OCI-LY3 (cell line): ENCODE data around the gene PSMB9.
"Not testable (repeated sequence)": the region's sequence is repeated elsewhere in the genome, so short reads cannot be mapped to it uniquely, and the experiment has no call there.

Source experiments
- H2AFZ ChIP-seq: fragments of 200-600, 300-600 bp; shearing (Covaris generic); 2 replicates; pipeline ENCODE4 v1.6.0; 2014; ENCODE audit warnings: antibody characterized with exemption, low read depth, low read length
- H3K27ac ChIP-seq: fragments of 200-600, 300-600 bp; sonication (generic); 2 replicates; pipeline ENCODE4 v1.5.1; 2014; ENCODE audit warnings: mild to moderate bottlenecking, low read length, moderate library complexity, mixed read lengths
- H3K27me3 ChIP-seq: fragments of 200-600, 300-600 bp; sonication (generic); 2 replicates; pipeline ENCODE4 v1.6.1; 2014; ENCODE audit warnings: low read depth, low read length, mixed read lengths
- H3K36me3 ChIP-seq: fragments of 200-600, 300-600 bp; sonication (generic); replicated peaks from 2 replicates; pipeline ENCODE3; 2014; ENCODE audit warnings: low read depth, low read length, mixed read lengths
- H3K4me1 ChIP-seq: fragments of 300-600, 200-600 bp; sonication (generic); 2 replicates; pipeline ENCODE4 v1.6.1; 2014; ENCODE audit warnings: low read length, mixed read lengths
- H3K4me2 ChIP-seq: fragments of 200-600, 300-600 bp; sonication (generic); 2 replicates; pipeline ENCODE4 v1.6.1; 2014; ENCODE audit warnings: low read length, mixed read lengths
- H3K4me3 ChIP-seq: fragments of 300-600, 200-600 bp; sonication (generic); 2 replicates; pipeline ENCODE4 v1.5.1; 2014; ENCODE audit warnings: antibody characterized with exemption, mild to moderate bottlenecking, low read length, moderate library complexity
- H3K79me2 ChIP-seq: fragments of 300-600, 200-600 bp; shearing (Covaris generic); 2 replicates; pipeline ENCODE4 v1.6.1; 2014; ENCODE audit warnings: mild to moderate bottlenecking, low read length, mixed read lengths
- H3K9ac ChIP-seq: fragments of 300-600, 200-600 bp; shearing (Covaris generic); 2 replicates; pipeline ENCODE4 v1.6.0; 2014; ENCODE audit warnings: mild to moderate bottlenecking, low read length, moderate library complexity
- H3K9me3 ChIP-seq: fragments of 200-600, 300-600 bp; shearing (Covaris generic); 2 replicates; pipeline ENCODE4 v1.6.1; 2014; ENCODE audit warnings: low read length, mixed read lengths; ENCODE audit not compliant: insufficient read depth
- H4K20me1 ChIP-seq: fragments of 200-600, 300-600 bp; sonication (generic); 2 replicates; pipeline ENCODE4 v1.6.1; 2016; ENCODE audit warnings: low read length, mixed read lengths; ENCODE audit not compliant: insufficient read depth
- CTCF ChIP-seq: fragments of 200-600, 300-600 bp; sonication (generic); IDR thresholded peaks from 2 replicates; pipeline ENCODE4 v1.5.1; 2014; ENCODE audit warnings: antibody characterized with exemption, low read length, low read depth
- EZH2phosphoT487 ChIP-seq: fragments of 200-600 bp; shearing (Covaris generic); IDR thresholded peaks from 2 replicates; pipeline ENCODE4 v1.6.1; 2018; ENCODE audit warnings: antibody characterized with exemption, mixed run types, low read depth

Gene PSMB9

GRCh38 chr6:32876603-32877002, 22.6 kb downstream of the PSMB9 start:
- Histone ChIP-seq H3K4me3 (no peak overlapping the region), H3K9ac (no peak overlapping the region), H4K20me1 (no peaks in the 10 kb centered on the region), H3K79me2 (no peaks in the 10 kb centered on the region), H3K27me3 (no peaks in the 10 kb centered on the region), H2AFZ (no peak overlapping the region), H3K4me1 (peaks cover 8% of the 10 kb centered on the region), H3K4me2 (peak overlapping the region; percentile 13), H3K27ac (no peak overlapping the region), H3K36me3 (no peaks in the 10 kb centered on the region), H3K9me3 (no peaks in the 10 kb centered on the region)
- TF ChIP-seq CTCF: no peak
- TF ChIP-seq EZH2phosphoT487: no peak

- Histone ChIP-seq H2AFZ (peak overlapping the region; percentile 64), H3K9me3 (no peaks in the 10 kb centered on the region), H3K27ac (no peak overlapping the region), H3K4me2 (peak overlapping the region; percentile 66), H4K20me1 (no peaks in the 10 kb centered on the region), H3K9ac (peak overlapping the region; percentile 25; the same call in 1 of the 2 replicates), H3K4me3 (peak overlapping the region; percentile 74), H3K27me3 (no peaks in the 10 kb centered on the region), H3K79me2 (no peaks in the 10 kb centered on the region), H3K36me3 (no peaks in the 10 kb centered on the region), H3K4me1 (peaks cover 8% of the 10 kb centered on the region)
- TF ChIP-seq EZH2phosphoT487 (no peak), CTCF (no peak)
These were observed 25.7 kb downstream of the PSMB9 start for GRCh38 chr6:32879691-32880090.

- peaks cover 10% of the 10 kb centered on the region for H3K4me1 ChIP-seq
- not testable (repeated sequence) for H3K36me3 ChIP-seq, H3K4me3 ChIP-seq, H3K9ac ChIP-seq, H3K4me2 ChIP-seq, H3K27ac ChIP-seq, H4K20me1 ChIP-seq, H3K79me2 ChIP-seq, H3K9me3 ChIP-seq, H2AFZ ChIP-seq, H3K27me3 ChIP-seq
These were observed 27.0 kb downstream of the PSMB9 start for GRCh38 chr6:32880962-32881361.

GRCh38 chr6:32882879-32883250, 28.9 kb downstream of the PSMB9 start:
- Histone ChIP-seq H3K9ac (no peak overlapping the region), H3K27ac (no peak overlapping the region), H3K9me3 (no peaks in the 10 kb centered on the region), H4K20me1 (no peaks in the 10 kb centered on the region), H3K36me3 (no peaks in the 10 kb centered on the region), H3K27me3 (no peaks in the 10 kb centered on the region), H3K4me1 (peaks cover 3% of the 10 kb centered on the region), H2AFZ (no peak overlapping the region), H3K79me2 (no peaks in the 10 kb centered on the region), H3K4me3 (no peak overlapping the region), H3K4me2 (no peak overlapping the region)
- no peak for TF ChIP-seq EZH2phosphoT487
- no peak for TF ChIP-seq CTCF

GRCh38 chr6:32883789-32884188, 29.8 kb downstream of the PSMB9 start:
- H3K27me3 ChIP-seq: no peaks in the 10 kb centered on the region
- H3K79me2 ChIP-seq: no peaks in the 10 kb centered on the region
- H3K4me1 ChIP-seq: peaks cover 3% of the 10 kb centered on the region
- H3K9me3 ChIP-seq: no peaks in the 10 kb centered on the region
- TF ChIP-seq CTCF (no peak), EZH2phosphoT487 (no peak)
- no peak overlapping the region for H3K27ac ChIP-seq
- H4K20me1 ChIP-seq: no peaks in the 10 kb centered on the region
- peak overlapping the region; percentile 17; the same call in 1 of the 2 replicates for H2AFZ ChIP-seq
- H3K4me2 ChIP-seq: no peak overlapping the region
- H3K36me3 ChIP-seq: no peaks in the 10 kb centered on the region
- no peak overlapping the region for H3K4me3 ChIP-seq
- no peak overlapping the region for H3K9ac ChIP-seq
